GM23338 (cell line): Measurements from ENCODE around the gene RPS6KC1.

Experiments
- CREB1 ChIP-seq: fragments of 250-450 bp; sonication (Bioruptor Pico); IDR thresholded peaks from 2 replicates; pipeline ENCODE4 v1.5.0; 2020; ENCODE audit warnings: low read depth, mild to moderate bottlenecking, moderate library complexity
- CTCF ChIP-seq, 2 experiments: fragments of 200-600 bp in 1 of 2; sonication (generic) in 1 of 2; conservative IDR thresholded peaks; 2 replicates each; pipeline versions ENCODE4 v1.5.1 to v1.6.1; 2016 to 2017; ENCODE audit warnings: antibody characterized with exemption in 2 of 2, low read depth in 2 of 2, mild to moderate bottlenecking in 2 of 2, moderate library complexity in 1 of 2
- ETS1 ChIP-seq: IDR thresholded peaks from 2 replicates; pipeline ENCODE4 v1.6.1; 2016; ENCODE audit warnings: antibody characterized with exemption
- EZH2 ChIP-seq: fragments of 200-600 bp; sonication (generic); IDR thresholded peaks from one replicate; pipeline ENCODE4 v1.8.0; 2017; ENCODE audit warnings: antibody characterized with exemption, mild to moderate bottlenecking, low read depth; ENCODE audit not compliant: unreplicated experiment
- EZH2phosphoT487 ChIP-seq: fragments of 200-600 bp; sonication (generic); IDR thresholded peaks from one replicate; pipeline ENCODE4 v1.8.1; 2018; ENCODE audit warnings: antibody characterized with exemption; ENCODE audit not compliant: unreplicated experiment
- JUNB ChIP-seq: IDR thresholded peaks from one replicate; pipeline ENCODE4 v1.6.1; 2016; ENCODE audit warnings: antibody characterized with exemption; ENCODE audit not compliant: unreplicated experiment
- NANOG ChIP-seq: IDR thresholded peaks from 2 replicates; pipeline ENCODE4 v1.6.1; 2016; ENCODE audit warnings: antibody characterized with exemption, borderline replicate concordance
- POLR2AphosphoS5 ChIP-seq: IDR thresholded peaks from 2 replicates; pipeline ENCODE4 v1.6.1; 2016; ENCODE audit warnings: antibody characterized with exemption, low read depth
- REST ChIP-seq: IDR thresholded peaks from one replicate; pipeline ENCODE4 v1.6.1; 2018; ENCODE audit warnings: antibody characterized with exemption; ENCODE audit not compliant: unreplicated experiment
- ZNF114 ChIP-seq: fragments of 250-450 bp; sonication (Bioruptor Pico); IDR thresholded peaks from 2 replicates; pipeline ENCODE4 v1.5.0; 2020; ENCODE audit warnings: mild to moderate bottlenecking, moderate library complexity
- ZNF462 ChIP-seq: fragments of 250-450 bp; sonication (Bioruptor Pico); IDR thresholded peaks from 2 replicates; pipeline ENCODE4 v1.5.0; 2020; ENCODE audit warnings: mild to moderate bottlenecking, moderate library complexity

- TF ChIP-seq CTCF (conservative IDR thresholded peaks at IDR 0.05; ENCODE audit: low read depth in 2 of 2): no peak
- TF ChIP-seq CREB1 (CRISPR knock-in tag): no peak
- no peak for TF ChIP-seq EZH2
- TF ChIP-seq POLR2AphosphoS5: no peak
- no peak for TF ChIP-seq EZH2phosphoT487
- no peak for TF ChIP-seq REST
- TF ChIP-seq ETS1: no peak
- no peak for TF ChIP-seq JUNB
- TF ChIP-seq NANOG: no peak
- TF ChIP-seq ZNF114 (CRISPR knock-in tag): no peak
- no peak for TF ChIP-seq ZNF462 (CRISPR knock-in tag)
These were observed 36.9 kb downstream of the RPS6KC1 start for GRCh38 chr1:213087911-213088310.
